Natural killer cell treated with Interleukin-12 subunit alpha and Interleukin-12 subunit beta and Interleukin-15 and Interleukin-18, amount 100 ng/mL, for 72 hours (primary cell): ENCODE results near the gene KCTD1. TPM values are rescaled to one million over a fixed set of nuclear protein-coding genes. Genes with fewer than 3 reads are reported as not detected.

ENCODE experiments used
- ATAC-seq, 2 donors: fragments of 150-1000 bp; cut with Tn5 transposase in 1 of 2; sonication (Bioruptor Pico), chemical (Tn5 transposase) in 1 of 2; 2 replicates each; pipeline ENCODE4 v1.10.0; 2021
- DNase-seq: peaks from one replicate; pipeline ENCODE4 v3.0.0; 2022; ENCODE audit warnings: low spot score
- H3K27ac Mint-ChIP-seq, 2 donors: 1 replicate in 1 of 2; 2 replicates in 1 of 2; pipeline ENCODE4 v1.8.0; 2022; ENCODE audit warnings: mixed read lengths in 2 of 2, mild to moderate bottlenecking in 1 of 2, moderate library complexity in 1 of 2
- H3K27me3 Mint-ChIP-seq, 2 donors: 1 replicate in 1 of 2; 2 replicates in 1 of 2; pipeline ENCODE4 v1.8.0; 2022; ENCODE audit warnings: mixed read lengths in 2 of 2
- H3K36me3 Mint-ChIP-seq: one replicate; pipeline ENCODE4 v1.8.0; 2022; ENCODE audit warnings: mixed read lengths
- H3K4me1 Mint-ChIP-seq, 2 donors: 1 replicate in 1 of 2; 2 replicates in 1 of 2; pipeline ENCODE4 v1.8.0; 2022; ENCODE audit warnings: low read depth in 2 of 2, mixed read lengths in 2 of 2, mild to moderate bottlenecking in 1 of 2
- H3K4me3 Mint-ChIP-seq: one replicate; pipeline ENCODE4 v1.8.0; 2022; ENCODE audit warnings: mixed read lengths
- H3K9me3 Mint-ChIP-seq: 2 replicates; pipeline ENCODE4 v1.8.0; 2022; ENCODE audit warnings: mixed read lengths
- total RNA-seq, 2 donors: library from RNA; stranded (reverse); gene quantifications; one replicate each; pipeline ENCODE4 v1.2.3, GENCODE V29; 2022

Gene KCTD1
- total RNA-seq, 2 donors from 2014 or later, result 4.0 to 4.5 TPM

DNA sequence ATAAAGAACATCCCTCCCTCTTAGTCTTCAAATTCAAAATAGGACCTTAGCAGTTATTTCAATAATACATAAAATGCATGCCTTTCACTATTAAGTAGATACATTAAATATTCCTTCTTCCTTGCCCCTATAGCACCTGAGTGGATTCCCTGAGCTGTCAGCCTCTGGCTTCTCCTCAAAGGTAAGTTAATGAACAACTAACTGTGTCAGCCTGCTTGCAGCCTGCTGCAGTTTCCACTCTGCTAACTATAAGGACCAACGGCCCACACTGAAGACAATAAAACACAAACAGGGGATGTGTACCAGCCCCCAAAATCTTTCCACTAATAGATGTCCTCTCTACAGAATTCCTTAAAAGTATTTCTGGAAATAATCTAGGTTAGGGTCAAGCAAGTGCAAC, 5.0 kb downstream of the KCTD1 start:
- DNase-seq (no peak), ATAC-seq (no peak)
- H3K36me3 Mint-ChIP-seq, result no peaks in the 10 kb centered on the region
- no peaks in the 10 kb centered on the region for H3K9me3 Mint-ChIP-seq
- H3K4me3 Mint-ChIP-seq, result no peak overlapping the region
- H3K27ac Mint-ChIP-seq, result no peak overlapping the region
- no peaks in the 10 kb centered on the region for H3K27me3 Mint-ChIP-seq
- peaks cover 18 to 29% of the 10 kb centered on the region in 2 donors for H3K4me1 Mint-ChIP-seq

GRCh38 chr18:26540043-26540628, 8.2 kb downstream of the KCTD1 start:
- H3K9me3 Mint-ChIP-seq, result no peaks in the 10 kb centered on the region
- no peak for ATAC-seq
- H3K27me3 Mint-ChIP-seq, result no peaks in the 10 kb centered on the region
- no peak for DNase-seq
- peaks cover 13 to 18% of the 10 kb centered on the region in 2 donors for H3K4me1 Mint-ChIP-seq
- H3K27ac Mint-ChIP-seq, result peak overlapping the region in 1 of 2 donors; percentile 24
- H3K36me3 Mint-ChIP-seq, result no peaks in the 10 kb centered on the region
- H3K4me3 Mint-ChIP-seq, result no peak overlapping the region

DNA sequence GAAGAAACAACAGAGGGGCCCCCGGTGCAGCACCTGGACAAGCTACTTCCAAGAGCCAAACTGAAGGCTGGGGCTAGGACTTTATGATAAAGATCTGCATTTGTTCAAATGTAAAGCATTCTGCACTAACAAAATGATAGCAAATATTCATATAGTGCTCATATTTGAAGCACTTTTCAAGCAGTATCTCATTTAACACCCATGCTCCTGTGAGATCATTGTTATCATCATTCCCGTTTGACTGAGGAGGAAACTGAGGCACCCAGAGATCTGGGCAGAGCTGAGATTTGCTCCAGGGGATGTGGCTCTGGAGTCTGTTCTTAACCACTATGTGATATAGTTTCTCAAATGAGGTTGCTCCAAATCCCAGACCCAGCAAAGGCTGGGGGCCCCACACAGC, 9.8 kb downstream of the KCTD1 start:
- ATAC-seq (no peak), DNase-seq (no peak)
- Mint-ChIP-seq H3K36me3 (no peaks in the 10 kb centered on the region), H3K9me3 (no peaks in the 10 kb centered on the region), H3K4me3 (no peak overlapping the region), H3K27me3 (no peaks in the 10 kb centered on the region), H3K27ac (no peak overlapping the region), H3K4me1 (peaks cover 4 to 9% of the 10 kb centered on the region in 2 donors)

GRCh38 chr18:26536664-26537063, 11.7 kb downstream of the KCTD1 start:
- no peaks in the 10 kb centered on the region for H3K9me3 Mint-ChIP-seq
- no peaks in the 10 kb centered on the region for H3K36me3 Mint-ChIP-seq
- ATAC-seq, result no peak
- no peaks in the 10 kb centered on the region for H3K27me3 Mint-ChIP-seq
- no peak overlapping the region for H3K4me3 Mint-ChIP-seq
- no peak for DNase-seq
- peaks cover 0 to 6% of the 10 kb centered on the region in 2 donors for H3K4me1 Mint-ChIP-seq
- no peak overlapping the region for H3K27ac Mint-ChIP-seq

DNA sequence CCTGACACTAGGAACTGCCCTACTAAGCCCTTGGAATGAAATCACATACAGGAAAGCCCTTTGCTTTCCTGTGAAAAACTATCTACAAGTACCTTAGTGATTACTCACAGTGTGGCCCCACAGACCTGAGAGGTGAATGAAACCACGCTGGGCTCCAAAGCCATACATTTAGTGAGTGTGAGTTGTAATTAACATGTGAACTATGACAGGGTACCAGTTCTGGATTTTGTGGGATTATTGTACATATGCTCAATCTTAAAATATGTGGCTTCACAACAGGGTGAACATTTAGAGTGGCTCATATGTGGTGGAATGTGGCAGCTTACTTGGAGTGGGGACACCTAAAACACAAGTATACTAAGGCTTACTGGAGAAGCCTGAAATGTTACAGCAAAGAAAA, 12.3 kb downstream of the KCTD1 start:
- ATAC-seq (no peak), DNase-seq (no peak)
- Mint-ChIP-seq H3K27ac (no peak overlapping the region), H3K36me3 (no peaks in the 10 kb centered on the region), H3K9me3 (no peaks in the 10 kb centered on the region), H3K27me3 (no peaks in the 10 kb centered on the region), H3K4me1 (peaks cover 0 to 6% of the 10 kb centered on the region in 2 donors), H3K4me3 (no peak overlapping the region)

DNA sequence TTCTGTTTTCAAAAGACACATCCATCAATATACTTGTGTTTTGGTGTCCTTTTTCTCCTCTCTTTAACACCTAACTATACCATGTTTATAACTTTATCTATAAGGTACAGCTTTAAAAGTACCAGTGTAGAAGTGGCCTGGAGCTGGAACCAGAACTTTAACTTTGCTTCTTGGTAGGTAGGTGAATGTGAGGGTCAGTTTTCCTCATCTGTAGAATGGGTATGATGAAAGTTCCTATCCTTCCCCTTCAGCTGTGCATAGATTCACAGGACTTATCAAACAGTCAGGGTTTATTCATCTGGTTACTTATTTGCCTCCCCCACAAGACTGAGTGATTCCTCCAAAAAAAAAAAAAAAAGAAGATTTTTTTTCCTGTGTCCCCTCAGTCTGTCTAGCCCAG, 12.7 kb downstream of the KCTD1 start:
- DNase-seq, result no peak
- Mint-ChIP-seq H3K9me3 (no peaks in the 10 kb centered on the region), H3K4me1 (peaks cover 0 to 3% of the 10 kb centered on the region in 2 donors), H3K27me3 (no peaks in the 10 kb centered on the region), H3K36me3 (no peaks in the 10 kb centered on the region), H3K4me3 (no peak overlapping the region), H3K27ac (no peak overlapping the region)
- ATAC-seq, result no peak

DNA sequence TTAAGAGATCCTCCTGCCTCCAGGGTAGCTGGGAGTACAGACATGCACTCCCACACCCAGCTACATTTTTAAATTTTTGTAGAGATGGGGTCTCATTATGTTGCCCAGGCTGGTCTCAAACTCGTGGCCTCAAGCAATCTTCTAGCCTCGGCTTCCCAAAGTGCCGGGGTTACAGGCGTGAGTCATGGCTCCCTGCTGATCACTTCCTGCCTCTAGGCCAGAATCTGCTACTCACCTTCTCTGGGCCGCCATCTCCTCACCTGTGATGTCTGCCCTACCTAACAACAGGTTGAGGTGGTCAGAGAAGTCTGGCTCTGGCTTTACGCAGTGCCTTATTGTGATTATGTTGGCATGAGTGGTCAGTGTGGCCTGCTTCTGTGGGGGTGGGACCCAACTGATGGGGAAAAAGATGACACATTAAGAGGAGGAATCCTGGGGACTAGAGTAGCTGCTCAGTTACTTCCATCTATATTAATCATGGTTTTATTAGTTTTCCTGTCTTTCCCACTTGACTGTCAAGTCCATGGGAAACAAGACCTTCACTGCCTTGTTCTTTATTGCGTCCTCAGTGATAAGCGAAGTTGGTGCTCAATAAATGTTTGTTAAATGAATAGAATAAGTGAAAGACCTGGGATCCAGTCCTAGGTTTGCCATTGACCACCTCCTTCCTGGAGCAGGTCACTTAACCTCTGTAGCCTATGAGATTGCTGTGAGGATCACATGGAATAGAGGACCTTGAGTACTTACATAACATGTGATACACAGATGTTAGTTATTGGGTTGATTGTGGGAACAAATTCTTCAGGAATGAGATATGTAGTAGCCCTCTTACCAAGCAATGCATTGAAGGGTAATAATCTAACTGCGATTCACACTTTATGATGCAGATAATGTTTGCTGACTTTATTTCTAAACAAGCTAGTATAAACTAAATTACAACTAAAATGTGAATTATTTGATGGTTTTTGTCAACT, 15.7 kb downstream of the KCTD1 start:
- DNase-seq, result no peak
- no peaks in the 10 kb centered on the region for H3K9me3 Mint-ChIP-seq
- H3K4me1 Mint-ChIP-seq, result peaks cover 0 to 3% of the 10 kb centered on the region in 2 donors
- no peak for ATAC-seq
- no peak overlapping the region for H3K27ac Mint-ChIP-seq
- H3K36me3 Mint-ChIP-seq, result no peaks in the 10 kb centered on the region
- no peaks in the 10 kb centered on the region for H3K27me3 Mint-ChIP-seq
- H3K4me3 Mint-ChIP-seq, result no peak overlapping the region

- Mint-ChIP-seq H3K36me3 (no peaks in the 10 kb centered on the region), H3K9me3 (no peaks in the 10 kb centered on the region), H3K4me3 (no peak overlapping the region), H3K27me3 (no peaks in the 10 kb centered on the region), H3K4me1 (peaks cover 0 to 3% of the 10 kb centered on the region in 2 donors), H3K27ac (no peak overlapping the region)
- no peak for DNase-seq
- ATAC-seq, result no peak
Measured at GRCh38 chr18:26531605-26532298, 16.6 kb downstream of the KCTD1 start.

- H3K36me3 Mint-ChIP-seq, result no peaks in the 10 kb centered on the region
- H3K27me3 Mint-ChIP-seq, result no peaks in the 10 kb centered on the region
- ATAC-seq (no peak), DNase-seq (no peak)
- H3K4me1 Mint-ChIP-seq, result peaks cover 4 to 8% of the 10 kb centered on the region in 2 donors
- no peak overlapping the region for H3K27ac Mint-ChIP-seq
- H3K9me3 Mint-ChIP-seq, result no peaks in the 10 kb centered on the region
- no peak overlapping the region for H3K4me3 Mint-ChIP-seq
Measured at GRCh38 chr18:26526966-26527234, 21.5 kb downstream of the KCTD1 start.

GRCh38 chr18:26526128-26526965, 22.0 kb downstream of the KCTD1 start:
- H3K9me3 Mint-ChIP-seq, result no peaks in the 10 kb centered on the region
- no peak for DNase-seq
- H3K36me3 Mint-ChIP-seq, result no peaks in the 10 kb centered on the region
- no peak overlapping the region for H3K27ac Mint-ChIP-seq
- ATAC-seq, result no peak
- H3K27me3 Mint-ChIP-seq, result no peaks in the 10 kb centered on the region
- H3K4me3 Mint-ChIP-seq, result no peak overlapping the region
- H3K4me1 Mint-ChIP-seq, result peaks cover 4 to 8% of the 10 kb centered on the region in 2 donors

DNA sequence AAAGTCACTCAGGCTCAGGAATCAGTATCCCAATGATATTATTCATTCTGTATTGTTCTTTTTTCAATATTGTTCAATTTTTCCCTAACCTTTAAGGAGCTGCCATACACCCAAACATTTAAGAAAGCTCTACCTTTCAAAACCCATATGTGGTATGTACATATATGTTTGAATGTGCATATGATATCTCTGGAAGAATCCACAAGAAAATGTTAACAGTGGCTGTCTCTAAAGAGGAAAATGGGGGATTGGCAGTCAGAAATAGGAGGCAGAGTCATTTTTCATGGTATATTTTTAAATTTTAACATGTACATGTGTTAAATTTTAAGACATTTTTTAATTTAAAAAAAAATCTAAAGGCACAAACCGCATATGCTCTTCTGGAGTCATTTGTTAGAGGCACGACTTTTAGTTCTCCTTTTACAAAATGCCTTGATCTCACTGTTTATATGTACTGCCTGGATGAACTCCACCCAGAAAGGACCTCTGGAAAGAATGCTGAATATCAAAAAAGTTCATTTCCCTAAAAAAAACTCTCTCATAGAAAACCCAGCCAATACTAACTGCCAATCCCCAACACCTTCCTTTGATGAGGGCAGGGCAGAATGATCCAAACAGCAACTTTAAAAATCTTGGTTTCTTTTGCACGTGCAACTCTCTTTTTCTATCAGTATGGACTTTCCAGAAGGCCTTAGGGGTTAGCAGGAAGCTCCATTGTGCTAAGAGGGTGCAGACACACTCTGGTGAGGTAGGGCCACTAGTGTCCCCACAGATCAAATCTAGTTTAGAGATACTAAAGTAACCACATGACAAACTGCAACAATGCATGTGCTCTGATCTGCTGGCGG, 23.6 kb downstream of the KCTD1 start:
- ATAC-seq (no peak), DNase-seq (no peak)
- H3K9me3 Mint-ChIP-seq, result no peaks in the 10 kb centered on the region
- H3K4me1 Mint-ChIP-seq, result peaks cover 4 to 8% of the 10 kb centered on the region in 2 donors
- H3K4me3 Mint-ChIP-seq, result no peak overlapping the region
- H3K36me3 Mint-ChIP-seq, result no peaks in the 10 kb centered on the region
- H3K27me3 Mint-ChIP-seq, result no peaks in the 10 kb centered on the region
- no peak overlapping the region for H3K27ac Mint-ChIP-seq

- peaks cover 4 to 8% of the 10 kb centered on the region in 2 donors for H3K4me1 Mint-ChIP-seq
Measured at GRCh38 chr18:26524002-26524401, 24.4 kb downstream of the KCTD1 start.

GRCh38 chr18:26521617-26522016, 26.7 kb downstream of the KCTD1 start:
- peaks cover 4 to 5% of the 10 kb centered on the region in 2 donors for H3K4me1 Mint-ChIP-seq
- no peak for ATAC-seq
- H3K27ac Mint-ChIP-seq, result no peak overlapping the region
- H3K9me3 Mint-ChIP-seq, result no peaks in the 10 kb centered on the region
- no peak overlapping the region for H3K4me3 Mint-ChIP-seq
- no peak for DNase-seq
- no peaks in the 10 kb centered on the region for H3K36me3 Mint-ChIP-seq
- no peaks in the 10 kb centered on the region for H3K27me3 Mint-ChIP-seq

More at GRCh38 chr18:26524002-26524401, 24.4 kb downstream of the KCTD1 start:
- Mint-ChIP-seq H3K27me3 (no peaks in the 10 kb centered on the region), H3K36me3 (no peaks in the 10 kb centered on the region), H3K4me3 (no peak overlapping the region), H3K9me3 (no peaks in the 10 kb centered on the region), H3K27ac (no peak overlapping the region)
- DNase-seq (no peak), ATAC-seq (no peak)
